IMR-90 (cell line): ENCODE data around the gene TRAF3. TPM values are rescaled to one million over a fixed set of nuclear protein-coding genes. Genes with fewer than 3 reads are reported as not detected.

ENCODE experiments used
- ATAC-seq: fragments of 200-7000 bp; cut with Tn5 transposase; 2 replicates; pipeline ENCODE4 v1.9.1; 2020; ENCODE audit warnings: low read depth, mild to moderate bottlenecking, moderate library complexity
- BruUV-seq: library from RNA; stranded (reverse); fragments of 400-500 nt; replicated peaks from 2 replicates; lab custom pipeline; 2021; lab: Mats Ljungman, UMichigan
- CTCF ChIA-PET: fragments of 300-600 bp; formaldehyde crosslinking; extraction: SDS; loops from one replicate; lab custom pipeline; 2021; ENCODE audit warnings: antibody characterized with exemption; lab: Yijun Ruan, JAX
- POLR2A ChIA-PET: fragments of 300-600 bp; sonication (Branson Sonifier 250); formaldehyde crosslinking; loops from one replicate; lab custom pipeline; 2022; ENCODE audit warnings: antibody characterized with exemption; ENCODE audit not compliant: unreplicated experiment; lab: Charles Lee
- DNase-seq: peaks from one replicate; pipeline ENCODE4 v3.0.0; 2013
- H2AFZ ChIP-seq: replicated peaks from 2 replicates; pipeline ENCODE3; 2013; ENCODE audit warnings: low read length, mild to moderate bottlenecking; ENCODE audit not compliant: poor library complexity
- H2AK5ac ChIP-seq: 2 replicates; pipeline ENCODE4 v1.6.1; 2013; ENCODE audit warnings: low read depth, low read length, inconsistent platforms
- H2AK9ac ChIP-seq: replicated peaks from 2 replicates; pipeline ENCODE3; 2013; ENCODE audit warnings: mild to moderate bottlenecking, low read depth, low read length, moderate library complexity; ENCODE audit not compliant: poor library complexity
- H2BK120ac ChIP-seq: 2 replicates; pipeline ENCODE4 v1.6.1; 2013; ENCODE audit warnings: low read depth, low read length, inconsistent platforms
- H2BK15ac ChIP-seq: 3 replicates; pipeline ENCODE4 v1.6.1; 2013; ENCODE audit warnings: low read depth, low read length, inconsistent platforms
- H2BK20ac ChIP-seq: 2 replicates; pipeline ENCODE4 v1.6.1; 2013; ENCODE audit warnings: low read depth, mild to moderate bottlenecking, inconsistent platforms, low read length, moderate library complexity
- H2BK5ac ChIP-seq: 2 replicates; pipeline ENCODE4 v1.6.1; 2013; ENCODE audit warnings: mild to moderate bottlenecking, low read depth, low read length, inconsistent platforms; ENCODE audit not compliant: poor library complexity, severe bottlenecking
- H3K14ac ChIP-seq: replicated peaks from 2 replicates; pipeline ENCODE4 v1.6.1; 2013; ENCODE audit warnings: low read depth, low read length, inconsistent platforms
- H3K18ac ChIP-seq: 2 replicates; pipeline ENCODE4 v1.6.1; 2013; ENCODE audit warnings: low read depth, low read length, control low read depth
- H3K23ac ChIP-seq: 2 replicates; pipeline ENCODE4 v1.6.1; 2013; ENCODE audit warnings: low read depth, low read length, inconsistent platforms
- H3K27ac ChIP-seq: 2 replicates; pipeline ENCODE4 v1.5.1; 2013; ENCODE audit warnings: mild to moderate bottlenecking, control low read depth, low read length; ENCODE audit not compliant: insufficient read depth
- H3K27me3 ChIP-seq: 2 replicates; pipeline ENCODE4 v1.6.1; 2013; ENCODE audit warnings: low read length; ENCODE audit not compliant: control insufficient read depth, insufficient read depth
- H3K36me3 ChIP-seq: 2 replicates; pipeline ENCODE4 v1.6.1; 2013; ENCODE audit warnings: low read length, mixed read lengths; ENCODE audit not compliant: control insufficient read depth, insufficient read depth
- H3K4ac ChIP-seq: 2 replicates; pipeline ENCODE4 v1.6.1; 2013; ENCODE audit warnings: low read depth, low read length, inconsistent platforms
- H3K4me1 ChIP-seq: 2 replicates; pipeline ENCODE4 v1.6.1; 2013; ENCODE audit warnings: low read length, mixed read lengths; ENCODE audit not compliant: control insufficient read depth, insufficient read depth
- H3K4me2 ChIP-seq: 2 replicates; pipeline ENCODE4 v1.6.1; 2013; ENCODE audit warnings: low read depth, mild to moderate bottlenecking, control low read depth, low read length, moderate library complexity
- H3K4me3 ChIP-seq: 2 replicates; pipeline ENCODE4 v1.5.1; 2013; ENCODE audit warnings: low read depth, mild to moderate bottlenecking, control low read depth, low read length, moderate library complexity; ENCODE audit not compliant: insufficient read depth
- H3K56ac ChIP-seq: 2 replicates; pipeline ENCODE4 v1.6.1; 2013; ENCODE audit warnings: low read length, inconsistent platforms; ENCODE audit not compliant: insufficient read depth; ENCODE audit errors: extremely low read depth
- H3K79me1 ChIP-seq, 2 experiments: 2 replicates each; pipeline ENCODE4 v1.6.1; 2013; ENCODE audit warnings: low read length in 2 of 2, inconsistent platforms in 1 of 2, low read depth in 1 of 2
- H3K9ac ChIP-seq: 2 replicates; pipeline ENCODE4 v1.6.1; 2013; ENCODE audit warnings: low read depth, low read length, control low read depth
- H3K9me1 ChIP-seq: 2 replicates; pipeline ENCODE4 v1.6.1; 2013; ENCODE audit warnings: low read length, inconsistent platforms; ENCODE audit not compliant: insufficient read depth
- H3K9me3 ChIP-seq: 2 replicates; pipeline ENCODE4 v1.6.1; 2013; ENCODE audit warnings: low read length; ENCODE audit not compliant: control insufficient read depth, insufficient read depth
- H4K20me1 ChIP-seq: 2 replicates; pipeline ENCODE4 v1.6.1; 2013; ENCODE audit warnings: low read length, inconsistent platforms; ENCODE audit not compliant: insufficient read depth
- H4K5ac ChIP-seq: 2 replicates; pipeline ENCODE4 v1.6.1; 2013; ENCODE audit warnings: mild to moderate bottlenecking, low read depth, low read length, control low read depth
- H4K8ac ChIP-seq, 2 experiments: 2 replicates each; pipeline ENCODE4 v1.6.1; 2013; ENCODE audit warnings: low read depth in 2 of 2, low read length in 2 of 2, control low read depth in 1 of 2, inconsistent platforms in 1 of 2
- H4K91ac ChIP-seq: 2 replicates; pipeline ENCODE4 v1.6.1; 2013; ENCODE audit warnings: low read depth, low read length, inconsistent platforms; ENCODE audit not compliant: insufficient read depth
- BHLHE40 ChIP-seq: fragments of 150-350 bp; IDR thresholded peaks from 2 replicates; pipeline ENCODE4 v1.6.1; 2016; ENCODE audit warnings: mild to moderate bottlenecking, low read depth, low read length
- CEBPB ChIP-seq: IDR thresholded peaks from 2 replicates; pipeline ENCODE4 v1.6.1; 2012; ENCODE audit warnings: low read depth, low read length, improper control_type of control experiment
- CHD1 ChIP-seq: IDR thresholded peaks from 2 replicates; pipeline ENCODE4 v1.6.1; 2012; ENCODE audit warnings: low read depth, low read length, improper control_type of control experiment
- ELK1 ChIP-seq: fragments of 150-350 bp; IDR thresholded peaks from 2 replicates; pipeline ENCODE4 v1.6.1; 2016; ENCODE audit warnings: low read depth, mild to moderate bottlenecking, low read length, moderate library complexity, borderline replicate concordance
- FOS ChIP-seq: fragments of 150-350 bp; IDR thresholded peaks from 2 replicates; pipeline ENCODE4 v1.6.1; 2016; ENCODE audit warnings: low read depth, low read length
- MAFK ChIP-seq: IDR thresholded peaks from 2 replicates; pipeline ENCODE4 v1.6.1; 2012; ENCODE audit warnings: low read depth, low read length, improper control_type of control experiment
- MAZ ChIP-seq: IDR thresholded peaks from 2 replicates; pipeline ENCODE4 v1.6.1; 2012; ENCODE audit warnings: low read depth, mild to moderate bottlenecking, low read length, improper control_type of control experiment, moderate library complexity, borderline replicate concordance
- MXI1 ChIP-seq: IDR thresholded peaks from 2 replicates; pipeline ENCODE4 v1.6.1; 2012; ENCODE audit warnings: low read depth, mild to moderate bottlenecking, low read length, moderate library complexity, borderline replicate concordance
- NFE2L2 ChIP-seq: fragments of 150-350 bp; IDR thresholded peaks from 2 replicates; pipeline ENCODE4 v1.6.1; 2016; ENCODE audit warnings: low read depth, mild to moderate bottlenecking, low read length
- RAD21 ChIP-seq: IDR thresholded peaks from 2 replicates; pipeline ENCODE4 v1.6.1; 2012; ENCODE audit warnings: low read length, improper control_type of control experiment
- RCOR1 ChIP-seq: IDR thresholded peaks from 2 replicates; pipeline ENCODE4 v1.6.1; 2012; ENCODE audit warnings: mild to moderate bottlenecking, low read length, improper control_type of control experiment; ENCODE audit not compliant: insufficient replicate concordance
- RFX5 ChIP-seq: IDR thresholded peaks from 2 replicates; pipeline ENCODE4 v1.8.0; 2012; ENCODE audit warnings: low read depth, mild to moderate bottlenecking, low read length, moderate library complexity
- SMC3 ChIP-seq: fragments of 150-350 bp; IDR thresholded peaks from 2 replicates; pipeline ENCODE4 v1.6.1; 2016; ENCODE audit warnings: low read depth, mild to moderate bottlenecking, antibody characterized with exemption, low read length, moderate library complexity
- WGBS, 2 experiments: methylation state at CpG; one replicate each; pipeline versions ENCODE4 v1.1.5 to v1.1.7; 2013; ENCODE audit warnings: missing lambda C conversion rate in 2 of 2; ENCODE audit not compliant: insufficient read length in 1 of 2; ENCODE audit errors: extremely low coverage in 2 of 2; 5-methylcytosine and 5-hydroxymethylcytosine counted together
- dilution Hi-C: fragments of 300-500 bp; cut with HindIII; formaldehyde crosslinking; loops from one replicate; pipeline ENCODE4 v1.14.3; 2018; ENCODE audit warnings: low sequenced_read_pairs; ENCODE audit not compliant: unreplicated experiment
- in situ Hi-C: fragments of 300-500 bp; cut with MboI; formaldehyde crosslinking; loops from 3 replicates; pipeline ENCODE4 v1.14.3; 2019; ENCODE audit warnings: low sequenced_read_pairs, inconsistent platforms, mixed read lengths
- intact Hi-C: fragments of 100-400 bp; cut with micrococcal nuclease; formaldehyde crosslinking; loops from 2 replicates; pipeline ENCODE4 v1.10.0; 2022
- polyA plus RNA-seq, 3 experiments: library from polyadenylated mRNA; depleted of rRNA; stranded (reverse); fragments of >200 nt; gene quantifications; 2 replicates each; pipeline ENCODE4 v1.2.3, GENCODE V29; 2012; ENCODE audit warnings: low replicate concordance in 1 of 3
- total RNA-seq: library from RNA; depleted of rRNA; stranded (reverse); fragments of >200 nt; gene quantifications from 2 replicates; pipeline ENCODE4 v1.2.3, GENCODE V29; 2012
- TF ChIP-seq, protein P1 (sequence below): fragments of 150-350 bp; IDR thresholded peaks from 2 replicates; pipeline ENCODE4 v1.6.1; 2017; ENCODE audit warnings: mild to moderate bottlenecking, antibody characterized with exemption, low read length, low read depth
- TF ChIP-seq, protein P2 (sequence below): conservative IDR thresholded peaks from 2 replicates; pipeline ENCODE4 v1.5.1; 2012; ENCODE audit warnings: mild to moderate bottlenecking, low read depth, low read length, improper control_type of control experiment

TRAF3 gene
- total and polyA plus RNA-seq, 2 of the 4 experiments (the other 2 are of a cell fraction) = 21.2 to 25.3 TPM

GRCh38 chr14:102883554-102883953 is 106.3 kb downstream of the TRAF3 start:
- H3K27ac ChIP-seq = no peak overlapping the region

More at GRCh38 chr14:102883554-102883953, 106.3 kb downstream of the TRAF3 start:
- Histone ChIP-seq H3K9ac (no peak overlapping the region), H3K56ac (no peak overlapping the region), H3K9me1 (peaks cover 12% of the 10 kb centered on the region), H4K8ac (no peak overlapping the region), H3K4me3 (no peak overlapping the region), H4K5ac (no peak overlapping the region), H3K14ac (no peak overlapping the region), H3K27me3 (no peaks in the 10 kb centered on the region), H2BK5ac (no peak overlapping the region), H4K91ac (no peak overlapping the region), H2AK5ac (no peak overlapping the region), H3K23ac (no peak overlapping the region), H2BK120ac (no peak overlapping the region), H3K18ac (no peak overlapping the region), H3K4me2 (no peak overlapping the region), H2BK20ac (no peak overlapping the region), H2AFZ (no peak overlapping the region), H3K9me3 (no peaks in the 10 kb centered on the region), H2AK9ac (no peak overlapping the region), H4K20me1 (0 out of 2 replicates have a peak, but pooled peaks cover 9% of the 10 kb centered on the region), H3K79me1 (peaks cover 0 to 12% of the 10 kb centered on the region in 2 experiments; a peak in 2 of 4 replicates), H2BK15ac (no peak overlapping the region), H3K4ac (no peak overlapping the region), H3K4me1 (peaks cover 5% of the 10 kb centered on the region), H3K36me3 (peaks cover 17% of the 10 kb centered on the region)
- 95% methylated on average over 10 of the region's 14 CpGs; no CpG with 5 or more reads in 1 of the 2 experiments for WGBS, 2 experiments
- dilution Hi-C loops (no loop called here), in situ Hi-C loops (no loop called here), intact Hi-C loops (no loop called here)
- no peak for DNase-seq
- no peak for TF ChIP-seq MAFK
- no peak for TF ChIP-seq SMC3
- TF ChIP-seq, protein P1, sequence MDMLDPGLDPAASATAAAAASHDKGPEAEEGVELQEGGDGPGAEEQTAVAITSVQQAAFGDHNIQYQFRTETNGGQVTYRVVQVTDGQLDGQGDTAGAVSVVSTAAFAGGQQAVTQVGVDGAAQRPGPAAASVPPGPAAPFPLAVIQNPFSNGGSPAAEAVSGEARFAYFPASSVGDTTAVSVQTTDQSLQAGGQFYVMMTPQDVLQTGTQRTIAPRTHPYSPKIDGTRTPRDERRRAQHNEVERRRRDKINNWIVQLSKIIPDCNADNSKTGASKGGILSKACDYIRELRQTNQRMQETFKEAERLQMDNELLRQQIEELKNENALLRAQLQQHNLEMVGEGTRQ = no peak
- no peak for TF ChIP-seq BHLHE40
- no peak for TF ChIP-seq NFE2L2
- no peak for TF ChIP-seq CEBPB
- TF ChIP-seq, protein P2, sequence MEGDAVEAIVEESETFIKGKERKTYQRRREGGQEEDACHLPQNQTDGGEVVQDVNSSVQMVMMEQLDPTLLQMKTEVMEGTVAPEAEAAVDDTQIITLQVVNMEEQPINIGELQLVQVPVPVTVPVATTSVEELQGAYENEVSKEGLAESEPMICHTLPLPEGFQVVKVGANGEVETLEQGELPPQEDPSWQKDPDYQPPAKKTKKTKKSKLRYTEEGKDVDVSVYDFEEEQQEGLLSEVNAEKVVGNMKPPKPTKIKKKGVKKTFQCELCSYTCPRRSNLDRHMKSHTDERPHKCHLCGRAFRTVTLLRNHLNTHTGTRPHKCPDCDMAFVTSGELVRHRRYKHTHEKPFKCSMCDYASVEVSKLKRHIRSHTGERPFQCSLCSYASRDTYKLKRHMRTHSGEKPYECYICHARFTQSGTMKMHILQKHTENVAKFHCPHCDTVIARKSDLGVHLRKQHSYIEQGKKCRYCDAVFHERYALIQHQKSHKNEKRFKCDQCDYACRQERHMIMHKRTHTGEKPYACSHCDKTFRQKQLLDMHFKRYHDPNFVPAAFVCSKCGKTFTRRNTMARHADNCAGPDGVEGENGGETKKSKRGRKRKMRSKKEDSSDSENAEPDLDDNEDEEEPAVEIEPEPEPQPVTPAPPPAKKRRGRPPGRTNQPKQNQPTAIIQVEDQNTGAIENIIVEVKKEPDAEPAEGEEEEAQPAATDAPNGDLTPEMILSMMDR = no peak
- no peak for TF ChIP-seq RFX5
- TF ChIP-seq MXI1 = no peak
- TF ChIP-seq MAZ = no peak
- TF ChIP-seq RCOR1 = no peak
- TF ChIP-seq RAD21 = no peak
- no peak for TF ChIP-seq FOS
- TF ChIP-seq CHD1 = no peak
- TF ChIP-seq ELK1 = no peak
- POLR2A ChIA-PET = no interaction called here
- no TSS peak for BruUV-seq
- CTCF ChIA-PET = no interaction called here
- ATAC-seq = no peak
